PFSK-1 (cell line): ENCODE measurements around the gene PIK3C3.

Source experiments
- POLR2AphosphoS5 ChIP-seq: IDR thresholded peaks from 2 replicates; pipeline ENCODE4 v1.6.1; 2012; ENCODE audit warnings: low read depth, mild to moderate bottlenecking, control low read depth, low read length, moderate library complexity
- REST ChIP-seq, 2 experiments: IDR thresholded peaks; 2 replicates each; pipeline versions ENCODE4 v1.6.1 to v1.8.0; 2011 to 2012; ENCODE audit warnings: low read depth in 2 of 2, low read length in 2 of 2, control low read depth in 1 of 2, inconsistent platforms in 1 of 2, mild to moderate bottlenecking in 1 of 2, moderate library complexity in 1 of 2; ENCODE audit not compliant: insufficient read depth in 1 of 2

GRCh38 chr18:42004653-42005052, 49.6 kb downstream of the PIK3C3 start:
- TF ChIP-seq POLR2AphosphoS5: no peak
- TF ChIP-seq REST (IDR thresholded peaks at IDR 0.05; ENCODE audit: insufficient read depth in 1 of 2, low read depth in 2 of 2, low read length in 2 of 2): no peak
